Gastrocnemius medialis (tissue), 4 donors: ENCODE measurements around the gene C4orf51. TPM values are rescaled to one million over a fixed set of nuclear protein-coding genes. Genes with fewer than 3 reads are reported as not detected.

Experiments used
- ATAC-seq, 2 donors: fragments of 150-250 bp; one replicate each; pipeline ENCODE4 v1.9.1; 2016
- DNase-seq, 2 donors: peaks; one replicate each; pipeline ENCODE4 v3.0.0-alpha.2; 2019
- H3K27ac ChIP-seq, 4 donors: fragments of 200-600 bp; sonication (generic); 1 replicate in 1 of 4; 2 replicates in 3 of 4; pipeline ENCODE4 v1.5.1; 2016 to 2018; ENCODE audit warnings: mild to moderate bottlenecking in 2 of 4, moderate library complexity in 1 of 4
- H3K27me3 ChIP-seq, 3 donors: fragments of 200-600 bp; sonication (generic) in 2 of 3; 1 replicate in 1 of 3; 2 replicates in 2 of 3; pipeline versions ENCODE4 v1.5.1 to v1.6.0; 2016 to 2019; ENCODE audit warnings: mild to moderate bottlenecking in 1 of 3, moderate library complexity in 1 of 3
- H3K36me3 ChIP-seq, 2 donors: fragments of 200-600 bp; sonication (generic) in 1 of 2; one replicate each; pipeline ENCODE4 v1.5.1; 2017 to 2018
- H3K4me1 ChIP-seq, 2 donors: fragments of 200-600 bp; sonication (generic) in 1 of 2; one replicate each; pipeline ENCODE4 v1.5.1; 2016 to 2017; ENCODE audit warnings: mild to moderate bottlenecking in 2 of 2
- H3K4me3 ChIP-seq, 4 donors: fragments of 200-600 bp; sonication (generic) in 3 of 4; 1 replicate in 1 of 4; 2 replicates in 3 of 4; pipeline ENCODE4 v1.5.1; 2016 to 2019; ENCODE audit warnings: mild to moderate bottlenecking in 2 of 4
- H3K9me3 ChIP-seq, 3 donors: fragments of 200-600 bp; sonication (generic) in 2 of 3; 1 replicate in 1 of 3; 2 replicates in 2 of 3; pipeline ENCODE4 v1.5.1; 2016 to 2019
- POLR2A ChIP-seq, 2 donors: fragments of 450-650 bp; IDR thresholded peaks; one replicate each; pipeline ENCODE4 v1.6.1; 2017; ENCODE audit warnings: antibody characterized with exemption in 2 of 2, mild to moderate bottlenecking in 2 of 2, moderate library complexity in 2 of 2
- in situ Hi-C, 4 donors: fragments of 200-750 bp; cut with MboI; loops; one replicate each; pipeline versions ENCODE4 v1.15.0 to v1.8.0; 2017; ENCODE audit warnings: low sequenced_read_pairs in 4 of 4
- intact Hi-C: fragments of 100-400 bp; cut with DNase I; formaldehyde crosslinking; loops from one replicate; pipeline ENCODE4 v1.15.1; 2023; ENCODE audit warnings: low total_unique reads
- total RNA-seq, 4 donors: library from RNA; depleted of rRNA; stranded (reverse); fragments of >200 nt; gene quantifications; one replicate each; pipeline versions ENCODE4 v1.1.0 to v1.2.3, GENCODE V29; 2016
- TF ChIP-seq, protein P1 (sequence below), 5 experiments: fragments of 450-650 bp in 3 of 5; fragments of 200-600 bp in 2 of 5; sonication (generic) in 2 of 5; IDR thresholded peaks in 4 of 5; conservative IDR thresholded peaks in 1 of 5; 1 replicate in 4 of 5; 2 replicates in 1 of 5; pipeline ENCODE4 v1.5.1; 2016 to 2019; ENCODE audit warnings: antibody characterized with exemption in 5 of 5, mild to moderate bottlenecking in 3 of 5, moderate library complexity in 3 of 5

The C4orf51 gene
- total RNA-seq, 4 donors from 2014 or later: not detected

DNA sequence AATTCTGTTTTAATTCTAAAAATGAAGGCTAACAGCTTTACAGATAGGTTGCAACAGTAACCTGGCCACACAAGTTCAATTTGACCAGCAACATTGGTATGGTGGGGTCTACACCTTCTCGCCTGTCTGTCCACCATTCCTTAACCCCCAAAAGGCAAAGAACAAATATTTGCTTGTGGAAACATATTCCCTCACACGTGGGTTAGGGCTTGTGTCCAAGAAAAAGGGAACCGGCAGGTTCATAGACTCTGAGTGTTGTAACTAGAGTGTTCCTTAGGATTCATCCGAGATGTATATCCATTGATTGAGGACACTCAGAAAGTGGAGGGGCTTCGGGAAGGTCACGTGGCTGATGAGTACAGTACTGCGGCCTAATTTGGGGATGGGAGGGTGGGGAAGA lies 54.1 kb downstream of the C4orf51 start:
- intact Hi-C loops: loop anchor here (1.0 to 10.0 kb wide), 5 partner anchors 63 to 554 kb away; partner anchors contain the start of genes LSM6, OTUD4, SMAD1 and ZNF827
- TF ChIP-seq, protein P1, sequence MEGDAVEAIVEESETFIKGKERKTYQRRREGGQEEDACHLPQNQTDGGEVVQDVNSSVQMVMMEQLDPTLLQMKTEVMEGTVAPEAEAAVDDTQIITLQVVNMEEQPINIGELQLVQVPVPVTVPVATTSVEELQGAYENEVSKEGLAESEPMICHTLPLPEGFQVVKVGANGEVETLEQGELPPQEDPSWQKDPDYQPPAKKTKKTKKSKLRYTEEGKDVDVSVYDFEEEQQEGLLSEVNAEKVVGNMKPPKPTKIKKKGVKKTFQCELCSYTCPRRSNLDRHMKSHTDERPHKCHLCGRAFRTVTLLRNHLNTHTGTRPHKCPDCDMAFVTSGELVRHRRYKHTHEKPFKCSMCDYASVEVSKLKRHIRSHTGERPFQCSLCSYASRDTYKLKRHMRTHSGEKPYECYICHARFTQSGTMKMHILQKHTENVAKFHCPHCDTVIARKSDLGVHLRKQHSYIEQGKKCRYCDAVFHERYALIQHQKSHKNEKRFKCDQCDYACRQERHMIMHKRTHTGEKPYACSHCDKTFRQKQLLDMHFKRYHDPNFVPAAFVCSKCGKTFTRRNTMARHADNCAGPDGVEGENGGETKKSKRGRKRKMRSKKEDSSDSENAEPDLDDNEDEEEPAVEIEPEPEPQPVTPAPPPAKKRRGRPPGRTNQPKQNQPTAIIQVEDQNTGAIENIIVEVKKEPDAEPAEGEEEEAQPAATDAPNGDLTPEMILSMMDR (IDR thresholded peaks at IDR 0.05 in 4 of 5, conservative IDR thresholded peaks at IDR 0.05 in 1 of 5): no peak

DNA sequence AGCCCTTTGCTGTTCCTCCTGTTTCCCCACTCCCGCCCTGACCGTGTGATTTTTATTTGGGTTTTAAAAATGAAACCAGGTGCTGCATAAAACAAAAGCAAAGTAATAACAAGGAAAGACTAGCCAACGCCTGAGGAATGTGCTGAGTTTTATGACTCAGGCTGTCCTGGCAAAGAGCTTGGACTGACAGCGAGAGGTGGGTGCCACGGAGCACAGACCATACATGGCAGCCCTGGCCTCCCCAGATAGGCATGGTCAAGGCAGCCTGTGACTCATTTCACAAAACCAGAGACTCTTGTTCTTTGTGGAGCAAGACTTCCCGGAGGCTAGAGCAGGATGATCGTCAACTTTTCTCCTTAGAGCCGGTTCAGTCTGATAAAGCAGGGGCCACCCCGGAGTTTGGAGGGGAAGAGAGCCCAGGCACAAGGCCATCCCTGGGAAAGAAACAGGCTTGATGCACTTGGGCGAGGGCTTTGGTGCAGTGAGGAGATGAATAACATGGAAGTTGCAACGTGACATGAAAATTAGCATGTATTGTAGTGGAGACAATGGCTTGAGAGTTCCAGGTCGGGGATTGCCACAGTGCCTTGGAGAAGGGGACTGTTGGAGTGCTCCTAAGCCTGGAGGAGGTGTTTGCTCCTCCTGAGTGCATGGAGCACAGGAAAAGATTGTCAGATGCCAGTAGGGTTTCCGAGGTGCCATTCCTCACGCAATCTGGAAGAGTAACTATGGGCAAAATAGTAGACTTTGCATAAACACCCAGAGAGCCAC lies 54.8 kb downstream of the C4orf51 start:
- Histone ChIP-seq H3K9me3 (no peaks in the 10 kb centered on the region), H3K27ac (peak overlapping the region; percentile 92 to 98 (median 96)), H3K4me1 (peaks cover 52 to 58% of the 10 kb centered on the region in 2 donors), H3K27me3 (no peaks in the 10 kb centered on the region), H3K4me3 (peak overlapping the region; percentile 8 to 62 (median 32)), H3K36me3 (no peaks in the 10 kb centered on the region)
- in situ Hi-C loops: loop anchor here in 2 of 4 donors (10.0 to 25.0 kb wide), 3 partner anchors 60 to 203 kb away; partner anchors contain the start of gene ZNF827 (in 2 of the 2)
- TF ChIP-seq, protein P1 (IDR thresholded peaks at IDR 0.05 in 4 of 5, conservative IDR thresholded peaks at IDR 0.05 in 1 of 5): no peak
- peak in 1 of 2 donors; percentile 24 for TF ChIP-seq POLR2A (IDR thresholded peaks at IDR 0.05)
- DNase-seq (peak; percentile 84 to 91), ATAC-seq (peak; percentile 42 to 58)
- intact Hi-C loops: loop anchor here (1.0 to 10.0 kb wide), 5 partner anchors 63 to 554 kb away; partner anchors contain the start of genes LSM6, OTUD4, SMAD1 and ZNF827

More for the DNA sequence above, 54.1 kb downstream of the C4orf51 start:
- no peaks in the 10 kb centered on the region for H3K36me3 ChIP-seq
- in situ Hi-C loops: loop anchor here in 2 of 4 donors (10.0 to 25.0 kb wide), 3 partner anchors 61 to 203 kb away; partner anchors contain the start of gene ZNF827 (in 2 of the 2)
- peak overlapping the region in 3 of 4 donors; percentile 8 to 62 (median 38) for H3K4me3 ChIP-seq
- H3K27me3 ChIP-seq: no peaks in the 10 kb centered on the region
- peaks cover 52 to 58% of the 10 kb centered on the region in 2 donors for H3K4me1 ChIP-seq
- H3K9me3 ChIP-seq: no peaks in the 10 kb centered on the region
- DNase-seq: no peak
- no peak for ATAC-seq
- peak overlapping the region; percentile 92 to 98 (median 96) for H3K27ac ChIP-seq

DNA sequence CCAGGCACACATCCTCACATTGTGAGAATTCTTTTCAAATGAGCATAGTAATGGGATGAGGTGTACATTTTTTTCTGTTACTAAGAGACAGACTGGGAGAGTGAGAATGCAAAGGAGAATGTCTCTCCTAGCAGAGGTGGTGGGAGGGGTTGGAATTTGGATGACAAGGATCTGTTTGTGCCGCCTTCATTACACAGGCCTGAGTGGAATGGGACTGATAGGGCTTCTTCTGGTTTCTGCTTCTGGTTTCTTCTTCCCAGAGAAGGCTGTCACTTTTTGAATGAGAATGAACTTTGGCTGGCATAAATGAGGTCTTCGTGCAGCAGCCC lies 55.4 kb downstream of the C4orf51 start:
- Histone ChIP-seq H3K4me3 (peak overlapping the region in 2 of 4 donors; percentile 8 to 62), H3K36me3 (no peaks in the 10 kb centered on the region), H3K27me3 (no peaks in the 10 kb centered on the region), H3K4me1 (peaks cover 52 to 57% of the 10 kb centered on the region in 2 donors), H3K27ac (peak overlapping the region; percentile 92 to 98 (median 96)), H3K9me3 (no peaks in the 10 kb centered on the region)
- TF ChIP-seq POLR2A (IDR thresholded peaks at IDR 0.05): no peak
- TF ChIP-seq, protein P1 (IDR thresholded peaks at IDR 0.05 in 4 of 5, conservative IDR thresholded peaks at IDR 0.05 in 1 of 5): no peak
- intact Hi-C loops: loop anchor here (10.0 kb wide), 1 partner anchor 439 kb away; the partner anchor contains the start of gene LSM6
- in situ Hi-C loops: loop anchor here in 2 of 4 donors (10.0 to 25.0 kb wide), 3 partner anchors 59 to 202 kb away; partner anchors contain the start of gene ZNF827 (in 2 of the 2)
- ATAC-seq: peak in 1 of 2 donors; percentile 3
- DNase-seq: no peak

DNA sequence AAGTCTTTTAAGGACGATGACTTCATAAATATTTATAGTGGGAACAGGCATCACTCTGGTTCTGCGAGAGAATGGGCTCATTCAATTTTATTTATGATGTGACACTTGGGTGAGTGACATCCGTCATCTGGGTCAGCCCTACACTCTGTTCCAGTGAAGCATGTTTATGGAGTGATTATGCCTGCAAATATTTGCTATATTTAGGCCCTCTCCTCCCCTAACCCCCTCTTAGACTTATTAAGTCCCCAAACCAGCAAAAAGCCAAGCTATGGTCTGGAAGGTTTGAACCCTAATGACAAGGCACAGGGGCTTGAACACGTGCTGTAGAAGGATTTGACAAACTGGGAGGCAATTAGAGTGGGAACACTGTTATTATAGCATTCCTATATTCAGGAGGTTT lies 55.9 kb downstream of the C4orf51 start:
- TF ChIP-seq, protein P1 (IDR thresholded peaks at IDR 0.05 in 4 of 5, conservative IDR thresholded peaks at IDR 0.05 in 1 of 5): no peak
- intact Hi-C loops: loop anchor here (1.0 to 10.0 kb wide), 4 partner anchors 35 to 439 kb away; partner anchors contain the start of gene LSM6
- Histone ChIP-seq H3K9me3 (no peaks in the 10 kb centered on the region), H3K27ac (peak overlapping the region; percentile 92 to 98 (median 96)), H3K36me3 (no peaks in the 10 kb centered on the region), H3K4me3 (no peak overlapping the region), H3K27me3 (no peaks in the 10 kb centered on the region), H3K4me1 (peaks cover 52% of the 10 kb centered on the region in 2 donors)
- in situ Hi-C loops: loop anchor here in 2 of 4 donors (10.0 to 25.0 kb wide), 3 partner anchors 59 to 201 kb away; partner anchors contain the start of gene ZNF827 (in 2 of the 2)
- ATAC-seq (peak; percentile 45 to 65), DNase-seq (peak; percentile 64 to 65)
